Measurements from ENCODE around the gene RASSF9. TPM values are rescaled to one million over a fixed set of nuclear protein-coding genes. Genes with fewer than 3 reads are reported as not detected.
A peak's percentile ranks its signal among the peaks of the same experiment; 100 is the strongest.

The RASSF9 gene
- 2.1 and 2.7 TPM in 2 replicates for total RNA-seq

DNA sequence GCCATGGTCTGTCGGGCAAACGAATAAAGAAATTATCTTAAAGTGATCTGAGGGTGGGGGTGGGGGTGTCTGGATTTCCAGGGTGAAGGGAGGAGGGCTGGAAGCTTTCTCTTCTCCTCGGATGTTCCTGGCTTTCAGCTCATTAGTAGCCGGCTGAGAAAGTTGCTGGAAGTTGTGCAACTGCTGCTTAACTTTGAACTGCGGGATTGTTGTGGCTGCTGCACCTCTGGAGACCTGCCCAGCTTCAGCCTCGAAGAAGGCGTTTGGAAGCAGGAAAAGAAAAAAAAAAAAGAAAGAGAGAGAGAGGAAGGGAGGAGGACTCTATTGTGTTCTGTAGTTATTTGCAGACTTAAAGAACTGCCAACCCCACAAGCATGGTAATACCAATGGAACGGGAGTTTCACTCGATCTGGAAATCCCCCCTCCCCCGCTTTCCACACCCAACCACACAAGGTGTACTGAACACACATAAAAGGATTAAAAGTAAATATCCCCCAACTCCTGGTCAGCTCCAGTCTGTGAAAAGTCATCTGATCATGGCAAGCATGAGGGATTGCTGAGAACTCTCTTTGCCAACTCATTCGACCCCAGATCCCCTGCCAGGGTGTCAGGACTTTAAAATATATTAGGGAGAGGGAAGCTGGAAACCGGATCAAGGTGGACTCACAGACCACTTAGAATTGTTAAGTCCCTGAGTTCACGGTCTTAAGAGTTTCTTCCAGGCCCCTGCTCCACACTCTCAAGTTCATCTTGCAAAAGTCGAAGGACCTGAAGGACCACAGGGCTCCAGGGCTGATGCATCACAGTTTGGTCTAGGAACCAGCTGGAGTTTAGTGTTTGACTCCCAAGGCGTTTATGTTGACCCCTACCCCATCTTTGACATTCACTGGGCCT is at the start of gene RASSF9:
TSS of gene RASSF9 (minus strand) at position 213 of the 894 bp plus-strand sequence. CDS start at position 5, 208 bp downstream.
- H3K4me3 ChIP-seq (ENCODE audit: low read depth, low read length): peak within 1 kb of the TSS; percentile 60
- no peaks in the 10 kb centered on the region for H3K27me3 ChIP-seq (ENCODE audit: control insufficient read depth, insufficient read depth, low read length)
- no peaks in the 10 kb centered on the region for H3K36me3 ChIP-seq (ENCODE audit: control insufficient read depth, insufficient read depth, low read length)
- no peak for FAIRE-seq
- peak; percentile 83 for DNase-seq (ENCODE audit: low read depth)
- no peak for TF ChIP-seq CTCF (IDR thresholded peaks at IDR 0.05; ENCODE audit: insufficient read depth, low read length, severe bottlenecking)

DNA sequence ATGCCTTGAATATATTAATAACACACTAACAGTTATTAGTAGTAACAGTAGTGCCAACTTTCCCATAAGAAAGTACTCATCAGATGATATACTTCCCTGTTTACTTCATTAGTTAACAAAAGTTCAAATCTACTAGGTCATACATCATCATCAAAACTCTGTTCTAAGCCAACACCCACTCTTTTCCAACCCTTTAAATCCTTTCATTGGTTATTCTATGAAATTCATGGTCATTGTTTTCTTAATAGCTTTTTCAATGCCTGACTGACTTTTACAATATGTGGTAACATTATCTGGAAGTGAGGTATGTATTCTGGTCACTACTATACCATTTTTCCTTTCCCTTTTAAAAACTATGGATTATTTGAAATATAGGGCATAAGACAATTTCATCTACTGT is 47.6 kb upstream of the RASSF9 start:
- no peak for FAIRE-seq

DNA sequence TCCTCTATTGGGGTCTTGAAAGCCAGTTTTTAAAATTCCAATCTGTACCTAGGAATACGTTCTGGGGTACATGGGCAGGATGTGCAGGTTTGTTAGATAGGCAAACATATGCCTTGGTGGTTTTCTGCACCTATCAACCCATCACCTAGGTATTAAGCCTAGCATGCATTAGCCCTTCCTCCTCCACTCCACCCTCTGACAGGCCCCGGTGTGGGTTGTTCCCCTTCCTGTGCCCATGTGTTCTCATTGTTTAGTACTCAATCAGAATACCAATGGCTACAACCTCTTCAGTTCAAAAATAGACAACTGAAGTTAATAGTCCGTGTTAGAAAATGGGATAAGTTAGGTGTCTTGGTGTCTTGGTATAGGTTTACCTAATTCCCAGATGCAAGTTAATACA is 41.2 kb upstream of the RASSF9 start:
- FAIRE-seq (no peak), DNase-seq (ENCODE audit: low read depth) (no peak)
- Histone ChIP-seq H3K36me3 (ENCODE audit: control insufficient read depth, insufficient read depth, low read length) (no peaks in the 10 kb centered on the region), H3K27me3 (ENCODE audit: control insufficient read depth, insufficient read depth, low read length) (no peaks in the 10 kb centered on the region), H3K4me3 (ENCODE audit: low read depth, low read length) (no peak overlapping the region)
- no peak for TF ChIP-seq CTCF (IDR thresholded peaks at IDR 0.05; ENCODE audit: insufficient read depth, low read length, severe bottlenecking)

More for the DNA sequence above, 47.6 kb upstream of the RASSF9 start:
- Histone ChIP-seq H3K27me3 (ENCODE audit: control insufficient read depth, insufficient read depth, low read length) (no peaks in the 10 kb centered on the region), H3K4me3 (ENCODE audit: low read depth, low read length) (no peak overlapping the region), H3K36me3 (ENCODE audit: control insufficient read depth, insufficient read depth, low read length) (no peaks in the 10 kb centered on the region)
- no peak for TF ChIP-seq CTCF (IDR thresholded peaks at IDR 0.05; ENCODE audit: insufficient read depth, low read length, severe bottlenecking)
- no peak for DNase-seq (ENCODE audit: low read depth)

DNA sequence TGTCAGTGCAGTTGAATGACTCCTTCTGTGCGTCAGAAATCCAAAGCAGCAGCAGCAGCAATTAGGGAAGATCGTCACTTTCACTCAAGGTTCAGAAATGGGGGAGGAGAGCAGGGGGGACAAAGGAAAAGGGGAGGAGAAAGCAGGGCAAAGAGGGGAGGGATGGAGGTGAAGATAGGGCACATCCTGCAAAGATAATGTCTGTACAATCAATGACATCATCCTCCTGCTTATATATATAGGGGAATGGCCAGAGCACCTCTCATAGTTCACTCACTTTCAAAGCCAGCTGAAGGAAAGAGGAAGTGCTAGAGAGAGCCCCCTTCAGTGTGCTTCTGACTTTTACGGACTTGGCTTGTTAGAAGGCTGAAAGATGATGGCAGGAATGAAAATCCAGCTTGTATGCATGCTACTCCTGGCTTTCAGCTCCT is 37.8 kb upstream of the RASSF9 start, which contains the start of gene NTS:
TSS of gene NTS (plus strand) at position 265 of the 431 bp plus-strand sequence. CDS start at position 374, 109 bp downstream.
- H3K4me3 ChIP-seq (ENCODE audit: low read depth, low read length): no peak within 1 kb of the TSS
- DNase-seq (ENCODE audit: low read depth) (peak; percentile 7), FAIRE-seq (no peak)
- H3K27me3 ChIP-seq (ENCODE audit: control insufficient read depth, insufficient read depth, low read length): no peaks in the 10 kb centered on the region
- TF ChIP-seq CTCF (IDR thresholded peaks at IDR 0.05; ENCODE audit: insufficient read depth, low read length, severe bottlenecking): no peak
- H3K36me3 ChIP-seq (ENCODE audit: control insufficient read depth, insufficient read depth, low read length): no peaks in the 10 kb centered on the region

GRCh38 chr12:85872497-85873091 is 36.4 kb upstream of the RASSF9 start:
- DNase-seq (ENCODE audit: low read depth) (peak; percentile 64), FAIRE-seq (no peak)
- H3K27me3 ChIP-seq (ENCODE audit: control insufficient read depth, insufficient read depth, low read length): no peaks in the 10 kb centered on the region
- H3K36me3 ChIP-seq (ENCODE audit: control insufficient read depth, insufficient read depth, low read length): no peaks in the 10 kb centered on the region
- H3K4me3 ChIP-seq (ENCODE audit: low read depth, low read length): no peak overlapping the region
- peak; percentile 64 for TF ChIP-seq CTCF (IDR thresholded peaks at IDR 0.05; ENCODE audit: insufficient read depth, low read length, severe bottlenecking)
